ENCODE data around the gene ACAP2.

- TF ChIP-seq CTCF (IDR thresholded peaks at IDR 0.05; ENCODE audit: low read depth, low read length) (no peak), MAX (IDR thresholded peaks at IDR 0.05; ENCODE audit: low read depth, low read length) (no peak), POLR2A (IDR thresholded peaks at IDR 0.05; ENCODE audit: extremely low read depth, insufficient read length) (no peak), MYC (IDR thresholded peaks at IDR 0.05; ENCODE audit: low read depth, low read length) (no peak)
Observed at GRCh38 chr3:195394700-195395099, 48.1 kb downstream of the ACAP2 start.

Measured in NB4 (cell line).